ENCODE data around the gene BDH2. TPM values are rescaled to one million over a fixed set of nuclear protein-coding genes. Genes with fewer than 3 reads are reported as not detected.

The BDH2 gene
- total and polyA plus RNA-seq, 2 donors from 2014 or later: 104 to 473 TPM

DNA sequence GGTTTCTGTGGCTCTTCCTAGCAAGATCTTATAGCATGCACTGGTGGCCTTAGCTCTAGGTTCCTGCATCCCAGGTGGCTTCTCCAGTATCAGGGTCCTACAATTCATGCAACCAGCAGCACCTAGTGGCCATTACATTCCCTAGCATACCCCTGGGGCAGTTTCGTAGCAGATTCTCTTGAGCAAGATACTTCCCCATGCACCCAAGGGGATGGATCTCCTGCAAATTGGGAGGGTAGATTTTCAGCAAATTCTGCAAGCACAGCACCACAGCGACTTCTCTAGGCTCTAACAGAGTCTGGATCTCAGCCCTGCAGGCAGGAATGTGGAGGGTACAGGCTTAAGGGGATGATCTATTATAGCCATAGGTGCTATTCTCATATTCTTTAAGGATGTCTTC is 67.1 kb downstream of the BDH2 start:
- Histone ChIP-seq H3K36me3 (ENCODE audit: control insufficient read depth in 2 of 3, insufficient read depth in 3 of 3, low read length in 3 of 3) (no peaks in the 10 kb centered on the region), H3K9ac (ENCODE audit: low read length in 3 of 3) (no peak overlapping the region), H3K4me3 (ENCODE audit: low read length in 3 of 3) (no peak overlapping the region), H3K9me3 (ENCODE audit: control insufficient read depth in 2 of 3, insufficient read depth in 1 of 3, low read length in 3 of 3) (no peaks in the 10 kb centered on the region), H3K27ac (ENCODE audit: low read depth in 2 of 2, low read length in 2 of 2) (no peak overlapping the region), H3K4me1 (ENCODE audit: control insufficient read depth in 2 of 3, insufficient read depth in 2 of 3, low read depth in 1 of 3, low read length in 3 of 3) (no peaks in the 10 kb centered on the region), H3K27me3 (ENCODE audit: control insufficient read depth, insufficient read depth, low read length) (no peaks in the 10 kb centered on the region)
- TF ChIP-seq, protein P1, sequence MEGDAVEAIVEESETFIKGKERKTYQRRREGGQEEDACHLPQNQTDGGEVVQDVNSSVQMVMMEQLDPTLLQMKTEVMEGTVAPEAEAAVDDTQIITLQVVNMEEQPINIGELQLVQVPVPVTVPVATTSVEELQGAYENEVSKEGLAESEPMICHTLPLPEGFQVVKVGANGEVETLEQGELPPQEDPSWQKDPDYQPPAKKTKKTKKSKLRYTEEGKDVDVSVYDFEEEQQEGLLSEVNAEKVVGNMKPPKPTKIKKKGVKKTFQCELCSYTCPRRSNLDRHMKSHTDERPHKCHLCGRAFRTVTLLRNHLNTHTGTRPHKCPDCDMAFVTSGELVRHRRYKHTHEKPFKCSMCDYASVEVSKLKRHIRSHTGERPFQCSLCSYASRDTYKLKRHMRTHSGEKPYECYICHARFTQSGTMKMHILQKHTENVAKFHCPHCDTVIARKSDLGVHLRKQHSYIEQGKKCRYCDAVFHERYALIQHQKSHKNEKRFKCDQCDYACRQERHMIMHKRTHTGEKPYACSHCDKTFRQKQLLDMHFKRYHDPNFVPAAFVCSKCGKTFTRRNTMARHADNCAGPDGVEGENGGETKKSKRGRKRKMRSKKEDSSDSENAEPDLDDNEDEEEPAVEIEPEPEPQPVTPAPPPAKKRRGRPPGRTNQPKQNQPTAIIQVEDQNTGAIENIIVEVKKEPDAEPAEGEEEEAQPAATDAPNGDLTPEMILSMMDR (IDR thresholded peaks at IDR 0.05; ENCODE audit: borderline replicate concordance, extremely low read depth, insufficient read depth): peak; percentile 50
- intact Hi-C loops (cut with DNase I): no loop called here
- DNase-seq (peak in 3 of 5 donors; percentile 11 to 32 (median 12)), FAIRE-seq (no peak)

DNA sequence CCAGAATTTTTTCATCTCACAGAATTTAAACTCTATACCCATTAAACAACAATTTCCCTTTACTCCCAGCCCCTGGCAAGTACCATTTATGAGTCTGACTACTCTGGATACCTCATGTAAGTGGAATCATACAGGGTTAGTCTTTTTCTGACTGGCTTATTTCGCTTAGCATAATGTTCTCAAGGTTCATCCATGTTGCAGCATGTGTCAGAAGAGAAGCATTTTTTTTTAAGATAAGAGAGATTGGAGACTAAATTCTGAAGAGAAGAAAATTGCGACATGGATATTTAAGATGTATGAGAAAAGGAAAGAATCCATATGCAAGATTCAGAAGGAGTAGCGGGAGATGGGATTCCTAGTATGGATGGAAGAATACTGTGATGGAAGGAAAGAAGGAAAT is 68.8 kb downstream of the BDH2 start:
- FAIRE-seq (no peak), DNase-seq (no peak)
- Histone ChIP-seq H3K4me3 (ENCODE audit: low read length in 3 of 3) (no peak overlapping the region), H3K9me3 (ENCODE audit: control insufficient read depth in 2 of 3, insufficient read depth in 1 of 3, low read length in 3 of 3) (no peaks in the 10 kb centered on the region), H3K36me3 (ENCODE audit: control insufficient read depth in 2 of 3, insufficient read depth in 3 of 3, low read length in 3 of 3) (no peaks in the 10 kb centered on the region), H3K27ac (ENCODE audit: low read depth in 2 of 2, low read length in 2 of 2) (no peak overlapping the region), H3K9ac (ENCODE audit: low read length in 3 of 3) (no peak overlapping the region), H3K27me3 (ENCODE audit: control insufficient read depth, insufficient read depth, low read length) (no peaks in the 10 kb centered on the region), H3K4me1 (ENCODE audit: control insufficient read depth in 2 of 3, insufficient read depth in 2 of 3, low read depth in 1 of 3, low read length in 3 of 3) (no peaks in the 10 kb centered on the region)
- intact Hi-C loops (cut with DNase I): no loop called here
- TF ChIP-seq, protein P1 (IDR thresholded peaks at IDR 0.05; ENCODE audit: borderline replicate concordance, extremely low read depth, insufficient read depth): no peak

GRCh38 chr4:103029300-103029699 is 70.3 kb downstream of the BDH2 start:
- FAIRE-seq (no peak), DNase-seq (no peak)
- Histone ChIP-seq H3K27ac (ENCODE audit: low read depth in 2 of 2, low read length in 2 of 2) (no peak overlapping the region), H3K27me3 (ENCODE audit: control insufficient read depth, insufficient read depth, low read length) (no peaks in the 10 kb centered on the region), H3K4me3 (ENCODE audit: low read length in 3 of 3) (no peak overlapping the region), H3K36me3 (ENCODE audit: control insufficient read depth in 2 of 3, insufficient read depth in 3 of 3, low read length in 3 of 3) (no peaks in the 10 kb centered on the region), H3K9me3 (ENCODE audit: control insufficient read depth in 2 of 3, insufficient read depth in 1 of 3, low read length in 3 of 3) (no peaks in the 10 kb centered on the region), H3K9ac (ENCODE audit: low read length in 3 of 3) (no peak overlapping the region), H3K4me1 (ENCODE audit: control insufficient read depth in 2 of 3, insufficient read depth in 2 of 3, low read depth in 1 of 3, low read length in 3 of 3) (no peaks in the 10 kb centered on the region)
- intact Hi-C loops (cut with DNase I): no loop called here
- TF ChIP-seq, protein P1 (IDR thresholded peaks at IDR 0.05; ENCODE audit: borderline replicate concordance, extremely low read depth, insufficient read depth): no peak

Other genes starting within 250 kb of the BDH2 start
- 25.6 TPM for gene CISD2, start 230.8 kb downstream of the BDH2 start, total RNA-seq
- gene CISD2, start 230.8 kb downstream of the BDH2 start, polyA plus RNA-seq (ENCODE audit: insufficient read depth, low read depth, low replicate concordance): 46.3 TPM
- 1.8 TPM for gene SLC9B1, start 80.1 kb downstream of the BDH2 start, total RNA-seq
- gene SLC9B1, start 80.1 kb downstream of the BDH2 start, polyA plus RNA-seq (ENCODE audit: insufficient read depth, low read depth, low replicate concordance): 0.52 TPM
- gene SLC9B2, start 23.1 kb downstream of the BDH2 start, total RNA-seq: 6.0 TPM
- 0.80 TPM for gene SLC9B2, start 23.1 kb downstream of the BDH2 start, polyA plus RNA-seq (ENCODE audit: insufficient read depth, low read depth, low replicate concordance)
- 2.5 TPM for gene CENPE, start 98.5 kb upstream of the BDH2 start, total RNA-seq
- 0.32 TPM for gene CENPE, start 98.5 kb upstream of the BDH2 start, polyA plus RNA-seq (ENCODE audit: insufficient read depth, low read depth, low replicate concordance)

All from kidney (tissue), 14 donors.